Thoracic aorta (tissue), 2 donors: ENCODE measurements around the gene TRIM9. TPM values are rescaled to one million over a fixed set of nuclear protein-coding genes. Genes with fewer than 3 reads are reported as not detected.
"Not testable (repeated sequence)": the region's sequence is repeated elsewhere in the genome, so short reads cannot be mapped to it uniquely, and the experiment has no call there.

ENCODE experiments used
- ATAC-seq: fragments of 150-250 bp; one replicate; pipeline ENCODE4 v1.8.0; 2017; ENCODE audit warnings: low read depth; ENCODE audit not compliant: insufficient number of reproducible peaks, low FRiP score
- DNase-seq: peaks from one replicate; pipeline ENCODE4 v3.0.0-alpha.2; 2020; ENCODE audit warnings: low spot score
- H3K27ac ChIP-seq, 2 donors: fragments of 200-600 bp; sonication (generic); 1 replicate in 1 of 2; 2 replicates in 1 of 2; pipeline ENCODE4 v1.5.1; 2016; ENCODE audit warnings: mild to moderate bottlenecking in 2 of 2, moderate library complexity in 2 of 2
- H3K27me3 ChIP-seq: fragments of 200-600 bp; sonication (generic); replicated peaks from 2 replicates; pipeline ENCODE4 v1.6.0; 2016; ENCODE audit warnings: mild to moderate bottlenecking; ENCODE audit not compliant: insufficient read depth
- H3K36me3 ChIP-seq: fragments of 200-600 bp; sonication (generic); one replicate; pipeline ENCODE4 v1.5.1; 2016
- H3K4me1 ChIP-seq, 2 donors: fragments of 200-600 bp; sonication (generic); 1 replicate in 1 of 2; 2 replicates in 1 of 2; pipeline versions ENCODE4 v1.5.1 to v1.6.0; 2016; ENCODE audit warnings: low read depth in 2 of 2, mild to moderate bottlenecking in 1 of 2; ENCODE audit not compliant: control insufficient read depth in 1 of 2
- H3K4me3 ChIP-seq: fragments of 200-600 bp; sonication (generic); 2 replicates; pipeline ENCODE4 v1.5.1; 2016; ENCODE audit warnings: mild to moderate bottlenecking
- H3K9me3 ChIP-seq: fragments of 200-600 bp; sonication (generic); 2 replicates; pipeline ENCODE4 v1.5.1; 2016
- total RNA-seq, 2 donors: library from RNA; depleted of rRNA; stranded (reverse); fragments of >200 nt; gene quantifications; one replicate each; pipeline versions ENCODE4 v1.1.0 to v1.2.3, GENCODE V29; 2016
- TF ChIP-seq, protein P1 (sequence below): fragments of 200-600 bp; sonication (generic); IDR thresholded peaks from one replicate; pipeline ENCODE4 v1.5.1; 2019; ENCODE audit warnings: antibody characterized with exemption

TRIM9 gene
- total RNA-seq, 2 donors from 2014 or later: 0.41 to 2.1 TPM

- H3K36me3 ChIP-seq: no peaks in the 10 kb centered on the region
- no peaks in the 10 kb centered on the region for H3K27me3 ChIP-seq
- no peak for DNase-seq
- ATAC-seq: no peak
- H3K4me1 ChIP-seq: no peaks in the 10 kb centered on the region
- TF ChIP-seq, protein P1, sequence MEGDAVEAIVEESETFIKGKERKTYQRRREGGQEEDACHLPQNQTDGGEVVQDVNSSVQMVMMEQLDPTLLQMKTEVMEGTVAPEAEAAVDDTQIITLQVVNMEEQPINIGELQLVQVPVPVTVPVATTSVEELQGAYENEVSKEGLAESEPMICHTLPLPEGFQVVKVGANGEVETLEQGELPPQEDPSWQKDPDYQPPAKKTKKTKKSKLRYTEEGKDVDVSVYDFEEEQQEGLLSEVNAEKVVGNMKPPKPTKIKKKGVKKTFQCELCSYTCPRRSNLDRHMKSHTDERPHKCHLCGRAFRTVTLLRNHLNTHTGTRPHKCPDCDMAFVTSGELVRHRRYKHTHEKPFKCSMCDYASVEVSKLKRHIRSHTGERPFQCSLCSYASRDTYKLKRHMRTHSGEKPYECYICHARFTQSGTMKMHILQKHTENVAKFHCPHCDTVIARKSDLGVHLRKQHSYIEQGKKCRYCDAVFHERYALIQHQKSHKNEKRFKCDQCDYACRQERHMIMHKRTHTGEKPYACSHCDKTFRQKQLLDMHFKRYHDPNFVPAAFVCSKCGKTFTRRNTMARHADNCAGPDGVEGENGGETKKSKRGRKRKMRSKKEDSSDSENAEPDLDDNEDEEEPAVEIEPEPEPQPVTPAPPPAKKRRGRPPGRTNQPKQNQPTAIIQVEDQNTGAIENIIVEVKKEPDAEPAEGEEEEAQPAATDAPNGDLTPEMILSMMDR: no peak
- no peaks in the 10 kb centered on the region for H3K9me3 ChIP-seq
- no peak overlapping the region for H3K27ac ChIP-seq
- H3K4me3 ChIP-seq: no peak overlapping the region
These were observed 96.3 kb downstream of the TRIM9 start for GRCh38 chr14:50998612-50999011.

- TF ChIP-seq, protein P1: no peak
- Histone ChIP-seq H3K9me3 (no peaks in the 10 kb centered on the region), H3K4me3 (no peak overlapping the region), H3K36me3 (no peaks in the 10 kb centered on the region), H3K27ac (no peak overlapping the region), H3K4me1 (no peaks in the 10 kb centered on the region), H3K27me3 (no peaks in the 10 kb centered on the region)
- DNase-seq: no peak
- no peak for ATAC-seq
These were observed 97.2 kb downstream of the TRIM9 start for GRCh38 chr14:50997712-50998111.

DNA sequence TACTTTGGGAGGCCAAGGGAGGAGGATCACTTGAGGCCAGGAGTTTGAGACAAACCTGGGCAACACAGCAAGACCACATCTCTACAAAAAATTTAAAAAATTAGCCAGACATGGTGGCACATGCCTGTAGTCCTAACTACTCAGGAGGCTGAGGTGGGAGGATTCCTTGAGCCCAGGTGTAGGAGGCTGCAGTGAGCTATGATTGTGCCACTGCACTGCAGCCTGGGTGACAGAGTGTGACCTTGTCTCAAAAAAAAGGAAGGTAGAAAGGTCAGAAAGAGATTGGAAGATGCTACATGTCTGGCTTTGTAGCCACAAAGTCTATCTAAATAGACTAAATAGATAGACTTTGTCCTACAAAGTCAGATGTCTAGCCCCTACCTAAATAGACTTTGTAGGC is 100.7 kb downstream of the TRIM9 start:
- not testable (repeated sequence) for H3K36me3 ChIP-seq, H3K27me3 ChIP-seq, H3K9me3 ChIP-seq, H3K4me3 ChIP-seq, ATAC-seq, H3K27ac ChIP-seq, H3K4me1 ChIP-seq, DNase-seq

- no peak for DNase-seq
- H3K36me3 ChIP-seq: no peaks in the 10 kb centered on the region
- H3K4me3 ChIP-seq: no peak overlapping the region
- H3K9me3 ChIP-seq: no peaks in the 10 kb centered on the region
- TF ChIP-seq, protein P1: no peak
- no peak for ATAC-seq
- H3K27me3 ChIP-seq: no peaks in the 10 kb centered on the region
- H3K4me1 ChIP-seq: no peaks in the 10 kb centered on the region
- H3K27ac ChIP-seq: no peak overlapping the region
These were observed 109.0 kb downstream of the TRIM9 start for GRCh38 chr14:50985859-50986331.

DNA sequence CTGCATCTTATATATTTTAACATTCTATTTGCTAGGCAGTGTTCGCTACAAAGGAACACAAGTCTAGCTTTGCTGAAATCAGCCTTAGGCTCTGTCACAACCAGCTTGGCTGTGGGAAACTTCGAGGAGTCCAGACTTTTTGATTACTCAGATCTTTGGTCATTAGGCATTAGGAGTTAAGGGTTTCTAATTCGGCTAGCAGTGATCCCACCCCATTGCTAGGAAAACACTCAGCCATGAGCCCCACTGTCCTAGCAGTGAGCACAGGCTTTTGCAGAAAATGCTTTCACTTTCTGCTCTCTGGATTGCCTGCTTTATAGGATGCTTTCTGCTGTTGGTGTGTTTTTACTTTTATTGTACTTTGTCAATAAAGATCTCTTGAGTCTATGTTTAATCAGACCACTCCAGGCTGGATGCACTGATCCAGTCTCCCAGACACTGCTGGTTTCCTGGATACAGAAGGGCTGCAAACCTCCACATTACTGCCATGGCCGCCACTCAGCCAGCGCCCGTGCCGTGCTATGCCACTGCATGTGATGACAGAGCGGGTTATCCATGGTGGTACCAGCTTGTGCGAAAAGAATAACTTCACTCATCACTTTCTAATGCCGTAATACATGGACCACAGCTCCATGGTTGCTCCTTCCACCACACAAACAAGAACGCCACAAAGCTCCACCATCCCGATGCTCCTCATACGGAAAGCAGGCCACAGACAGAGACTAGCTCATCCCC is 109.6 kb downstream of the TRIM9 start:
- TF ChIP-seq, protein P1: no peak
- Histone ChIP-seq H3K4me3 (no peak overlapping the region), H3K27ac (no peak overlapping the region), H3K9me3 (no peaks in the 10 kb centered on the region), H3K27me3 (no peaks in the 10 kb centered on the region), H3K36me3 (no peaks in the 10 kb centered on the region), H3K4me1 (no peaks in the 10 kb centered on the region)
- DNase-seq (no peak), ATAC-seq (no peak)
